ENCODE results near the gene TAB2. TPM values are rescaled to one million over a fixed set of nuclear protein-coding genes. Genes with fewer than 3 reads are reported as not detected.

TAB2 gene, protein sequence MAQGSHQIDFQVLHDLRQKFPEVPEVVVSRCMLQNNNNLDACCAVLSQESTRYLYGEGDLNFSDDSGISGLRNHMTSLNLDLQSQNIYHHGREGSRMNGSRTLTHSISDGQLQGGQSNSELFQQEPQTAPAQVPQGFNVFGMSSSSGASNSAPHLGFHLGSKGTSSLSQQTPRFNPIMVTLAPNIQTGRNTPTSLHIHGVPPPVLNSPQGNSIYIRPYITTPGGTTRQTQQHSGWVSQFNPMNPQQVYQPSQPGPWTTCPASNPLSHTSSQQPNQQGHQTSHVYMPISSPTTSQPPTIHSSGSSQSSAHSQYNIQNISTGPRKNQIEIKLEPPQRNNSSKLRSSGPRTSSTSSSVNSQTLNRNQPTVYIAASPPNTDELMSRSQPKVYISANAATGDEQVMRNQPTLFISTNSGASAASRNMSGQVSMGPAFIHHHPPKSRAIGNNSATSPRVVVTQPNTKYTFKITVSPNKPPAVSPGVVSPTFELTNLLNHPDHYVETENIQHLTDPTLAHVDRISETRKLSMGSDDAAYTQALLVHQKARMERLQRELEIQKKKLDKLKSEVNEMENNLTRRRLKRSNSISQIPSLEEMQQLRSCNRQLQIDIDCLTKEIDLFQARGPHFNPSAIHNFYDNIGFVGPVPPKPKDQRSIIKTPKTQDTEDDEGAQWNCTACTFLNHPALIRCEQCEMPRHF
- polyA plus RNA-seq (ENCODE audit: insufficient read length in 10 of 10): 10 to 100 TPM; 51.0 to 71.2 (median 59.7) TPM
- long read RNA-seq, donor 1, full-length matches to known transcripts: 2 of 12 reads
- long read RNA-seq, donor 1, partial matches to known transcripts: 10 of 12 reads
- long read RNA-seq, donor 1, other reads (novel, unspliced or antisense): 0 of 12 reads
- long read RNA-seq, donor 2, full-length matches to known transcripts: 1 of 10 reads
- long read RNA-seq, donor 2, partial matches to known transcripts: 9 of 10 reads
- long read RNA-seq, donor 2, other reads (novel, unspliced or antisense): 0 of 10 reads
- long read RNA-seq, donor 3: 0 reads
- long read RNA-seq, donor 4, full-length matches to known transcripts: 2 of 24 reads
- long read RNA-seq, donor 4, partial matches to known transcripts: 22 of 24 reads
- long read RNA-seq, donor 4, other reads (novel, unspliced or antisense): 0 of 24 reads
- long read RNA-seq, donor 5, full-length matches to known transcripts: 2 of 47 reads
- long read RNA-seq, donor 5, partial matches to known transcripts: 45 of 47 reads
- long read RNA-seq, donor 5, other reads (novel, unspliced or antisense): 0 of 47 reads
- long read RNA-seq, donor 6, full-length matches to known transcripts: 1 of 29 reads
- long read RNA-seq, donor 6, partial matches to known transcripts: 16 of 29 reads
- long read RNA-seq, donor 6, other reads (novel, unspliced or antisense): 12 of 29 reads
- long read RNA-seq, donor 7, full-length matches to known transcripts: 1 of 20 reads
- long read RNA-seq, donor 7, partial matches to known transcripts: 19 of 20 reads
- long read RNA-seq, donor 7, other reads (novel, unspliced or antisense): 0 of 20 reads
- long read RNA-seq, donor 8, full-length matches to known transcripts: 3 of 16 reads
- long read RNA-seq, donor 8, partial matches to known transcripts: 13 of 16 reads
- long read RNA-seq, donor 8, other reads (novel, unspliced or antisense): 0 of 16 reads
- long read RNA-seq, donor 9: 0 reads

DNA sequence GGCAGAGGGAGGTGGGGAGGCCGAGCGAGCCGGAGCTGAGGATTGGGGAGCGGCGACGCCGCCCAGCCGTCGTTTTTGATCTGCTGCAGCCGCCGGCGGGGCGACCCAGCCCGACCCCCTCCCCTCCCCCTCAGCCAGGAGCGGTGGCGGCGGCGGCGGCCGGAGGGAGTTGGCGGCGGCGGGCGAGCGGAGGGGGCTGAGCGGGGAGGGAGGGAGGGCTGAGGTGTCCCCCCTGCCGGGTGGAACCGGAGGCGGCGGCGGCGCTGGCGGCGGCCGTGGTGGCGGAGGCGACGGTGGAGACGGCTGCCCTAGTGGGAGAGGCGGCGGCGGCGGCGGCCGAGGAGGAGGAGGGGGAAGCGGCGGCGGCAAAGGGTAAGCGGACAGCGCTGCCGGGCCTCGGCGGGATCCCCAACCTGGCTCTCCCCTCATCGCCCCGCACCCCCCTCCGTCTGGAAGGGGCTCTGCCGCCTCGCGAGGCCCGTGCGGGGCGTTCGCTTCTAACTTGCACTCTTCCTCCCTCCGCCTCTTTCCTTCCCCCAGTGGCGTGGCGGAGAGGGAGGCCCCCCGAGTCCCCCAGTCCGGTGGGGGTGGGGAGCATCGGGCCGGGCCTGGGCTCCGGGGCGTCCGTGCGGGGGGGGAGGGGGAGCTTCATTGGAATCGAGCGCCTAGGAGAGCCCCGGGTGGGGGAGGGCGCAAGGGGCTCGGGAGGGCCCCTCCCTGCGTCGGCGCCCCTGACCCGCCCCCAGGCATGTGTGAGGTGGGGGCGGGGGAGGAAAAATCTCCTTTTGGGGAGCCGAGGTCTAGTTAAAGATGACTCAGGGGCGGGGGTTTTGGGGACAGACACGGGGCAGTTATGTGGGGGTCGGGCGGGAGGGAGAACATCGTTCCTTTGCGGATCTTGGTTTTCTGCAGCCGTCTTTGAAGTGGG, at the start of gene TAB2:
Gene TAB2, plus strand, starts transcription at position 69 of the 928 bp plus-strand sequence. CDS start 52,286 bp downstream, outside the sequence.
- DNase-seq: peak; percentile 26 to 86 (median 47)

DNA sequence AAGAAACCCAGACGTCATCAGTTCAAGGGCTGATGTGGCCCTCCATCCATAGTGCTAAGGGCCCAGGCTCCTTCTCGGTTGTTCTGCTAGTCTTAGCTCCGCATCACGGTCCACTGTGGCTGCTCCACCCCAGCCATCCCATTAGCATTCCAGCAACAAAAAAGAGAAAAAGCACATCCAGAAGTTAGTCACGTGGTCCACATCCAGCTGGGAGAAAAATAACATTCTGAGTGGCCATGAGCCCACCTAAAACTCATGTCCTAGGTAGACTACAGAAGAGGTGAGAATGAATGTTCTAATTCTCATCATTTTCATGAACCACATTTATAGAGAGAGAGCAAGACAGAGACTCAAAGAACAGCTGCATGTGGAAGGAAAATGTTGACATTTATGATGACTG, 49.4 kb upstream of the TAB2 start:
- DNase-seq: no peak

GRCh38 chr6:149268768-149269167, 48.7 kb upstream of the TAB2 start:
- no peak for DNase-seq

- no peak for DNase-seq
Measured at GRCh38 chr6:149270616-149271015, 46.9 kb upstream of the TAB2 start.

GRCh38 chr6:149271348-149272340, 45.9 kb upstream of the TAB2 start:
- no peak for DNase-seq

GRCh38 chr6:149273318-149273717, 44.2 kb upstream of the TAB2 start:
- DNase-seq: no peak

DNA sequence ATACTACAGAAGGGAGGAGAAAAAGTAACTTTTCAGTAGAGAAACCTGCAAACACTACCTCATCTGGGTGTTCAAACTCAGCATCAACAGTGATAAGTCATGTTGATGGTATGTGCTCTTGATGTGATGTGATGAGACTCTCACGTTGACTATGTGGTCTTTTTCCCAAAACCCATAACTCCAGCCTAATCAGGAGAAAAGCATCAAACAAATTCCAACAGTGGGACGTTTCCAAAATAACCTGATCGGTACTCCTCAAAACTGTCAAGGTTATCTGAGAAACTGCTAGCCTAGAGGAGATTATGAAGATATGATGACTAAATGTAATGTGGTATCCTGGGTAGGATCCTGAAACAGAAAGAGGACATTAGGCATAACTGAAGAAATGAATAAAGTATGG, 41.9 kb upstream of the TAB2 start:
- no peak for DNase-seq

GRCh38 chr6:149277621-149278020, 39.9 kb upstream of the TAB2 start:
- no peak for DNase-seq

- no peak for DNase-seq
Measured at GRCh38 chr6:149278997-149279396, 38.5 kb upstream of the TAB2 start.

DNA sequence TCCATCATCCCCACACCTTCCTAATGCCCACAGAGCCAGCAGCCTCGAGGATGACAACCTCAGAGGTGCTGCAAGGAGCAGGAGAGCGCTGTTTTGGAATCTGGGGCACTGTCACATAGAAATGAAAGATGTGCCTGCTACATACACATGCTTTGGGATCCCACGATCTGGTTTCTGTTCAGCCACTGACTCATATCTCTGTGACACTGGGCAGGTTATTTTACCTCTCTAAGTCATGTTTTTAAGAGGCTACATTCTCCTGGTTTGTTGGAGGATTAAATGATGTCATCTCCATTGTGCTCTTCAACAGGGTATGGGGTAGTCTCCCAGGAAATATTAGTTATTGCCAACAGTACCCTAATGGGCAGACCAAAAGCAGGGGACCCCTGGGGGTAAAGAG, 32.6 kb upstream of the TAB2 start:
- no peak for DNase-seq

- DNase-seq: no peak
Measured at GRCh38 chr6:149285626-149286025, 31.9 kb upstream of the TAB2 start.

- no peak for DNase-seq
Measured at GRCh38 chr6:149286905-149287304, 30.6 kb upstream of the TAB2 start.

DNA sequence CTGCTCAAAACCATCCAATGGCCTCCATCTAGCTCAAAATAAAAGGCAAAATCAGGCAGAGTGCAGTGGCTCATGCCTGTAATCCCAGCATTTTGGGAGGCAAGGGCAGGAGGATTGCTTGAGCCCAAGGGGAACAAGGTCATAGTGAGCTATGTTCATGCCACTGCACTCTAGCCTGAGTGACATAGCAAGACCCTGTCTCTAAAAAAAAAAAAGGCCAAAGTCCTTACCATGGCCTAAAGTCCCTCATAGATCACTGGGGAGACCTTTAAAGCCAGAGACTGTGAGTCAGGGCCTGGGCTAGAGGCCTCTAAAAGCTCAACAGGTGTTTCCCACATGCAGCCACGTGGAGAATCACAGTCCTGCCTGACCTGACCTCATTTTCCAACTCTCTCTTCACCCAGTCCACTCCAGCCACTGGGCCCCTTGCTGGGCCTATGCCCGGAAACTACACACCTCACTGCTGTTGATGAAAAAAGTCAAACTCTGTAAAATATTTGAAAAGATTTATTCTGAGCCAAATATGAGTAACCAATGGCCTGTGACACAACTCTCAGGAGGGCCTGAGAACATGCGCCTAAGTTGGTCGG, 28.2 kb upstream of the TAB2 start:
- peak in 1 of 3 donors; percentile 9 for DNase-seq

GRCh38 chr6:149289966-149290365, 27.5 kb upstream of the TAB2 start:
- DNase-seq: no peak

GRCh38 chr6:149293244-149293643, 24.3 kb upstream of the TAB2 start:
- no peak for DNase-seq

GRCh38 chr6:149300563-149300962, 16.9 kb upstream of the TAB2 start:
- DNase-seq: no peak

DNA sequence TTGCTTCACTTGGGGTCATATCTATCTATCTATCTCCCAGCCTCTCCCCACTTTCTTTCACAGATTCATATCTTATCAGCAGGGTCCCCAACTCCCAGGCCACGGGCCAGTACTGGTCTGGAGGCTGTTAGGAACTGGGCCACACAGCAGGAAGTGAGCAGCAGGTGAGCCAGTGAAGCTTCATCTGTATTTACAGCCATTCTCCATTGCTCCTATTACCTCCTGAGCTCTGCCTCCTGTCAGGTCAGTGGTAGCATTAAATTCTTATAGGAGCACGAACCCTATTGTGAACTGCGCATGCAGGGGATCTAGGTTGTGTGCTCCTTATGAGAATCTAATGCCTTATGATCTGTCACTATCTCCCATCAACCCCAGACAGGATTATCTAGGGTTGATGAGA, 14.8 kb upstream of the TAB2 start:
- no peak for DNase-seq

DNA sequence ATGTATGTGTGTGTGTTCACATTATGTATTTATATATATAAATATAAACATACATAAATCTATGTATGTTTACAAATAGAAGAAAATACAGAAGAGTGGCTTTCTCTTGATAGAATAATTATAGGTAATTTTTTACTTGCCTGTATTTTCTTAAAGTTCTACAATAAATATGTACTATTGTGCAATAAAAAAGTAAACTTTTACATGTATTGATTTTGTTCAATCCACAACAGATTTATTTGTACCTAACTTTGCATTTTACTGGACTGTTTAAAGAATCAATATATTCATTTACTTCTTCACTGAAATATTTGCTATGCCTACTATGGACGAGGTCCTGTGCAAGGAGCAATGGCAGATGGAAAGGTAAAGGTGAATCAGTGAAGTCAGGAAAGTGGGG, 14.0 kb upstream of the TAB2 start:
- DNase-seq: no peak
